Fibroblast of the aortic adventitia (primary cell): ENCODE measurements around the gene TPD52L1. TPM values are rescaled to one million over a fixed set of nuclear protein-coding genes. Genes with fewer than 3 reads are reported as not detected.
A peak's percentile ranks its signal among the peaks of the same experiment; 100 is the strongest.

Source experiments
- DNase-seq: peaks from one replicate; pipeline ENCODE4 v3.0.0-alpha.2; 2010; ENCODE audit warnings: low read depth
- H3K4me3 ChIP-seq: 2 replicates; pipeline ENCODE4 v1.5.1; 2011; ENCODE audit warnings: low read depth, mild to moderate bottlenecking, control low read depth, low read length, moderate library complexity
- total RNA-seq: library from RNA; depleted of rRNA; stranded (reverse); fragments of >200 nt; gene quantifications from 2 replicates; pipeline ENCODE4 v1.2.3, GENCODE V29; 2012; ENCODE audit warnings: low replicate concordance
- TF ChIP-seq, protein P1 (sequence below): IDR thresholded peaks from 2 replicates; pipeline ENCODE4 v1.5.1; 2011; ENCODE audit warnings: mild to moderate bottlenecking, low read length, control low read depth, inconsistent platforms; ENCODE audit not compliant: insufficient read depth

Gene TPD52L1
- total RNA-seq, 1 donor: 20.8 TPM

DNA sequence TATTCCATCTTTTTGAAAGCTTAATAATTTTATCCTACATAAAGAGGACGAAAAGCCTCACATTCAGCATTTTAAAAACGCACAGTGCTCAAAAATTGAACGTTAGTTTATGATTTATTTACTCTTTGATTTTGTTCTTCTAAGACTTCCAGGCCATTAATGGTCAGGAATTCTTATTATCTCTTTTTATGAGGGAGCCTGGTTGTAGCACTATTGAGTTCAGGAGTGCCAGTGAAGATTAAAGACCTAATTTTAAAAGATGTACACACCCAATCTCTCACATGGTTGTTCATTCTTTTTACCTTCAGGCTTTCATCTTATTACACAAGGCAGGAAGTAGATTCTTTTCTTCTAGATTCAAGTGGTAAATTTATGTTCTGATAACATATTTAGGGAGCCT lies 79.6 kb downstream of the TPD52L1 start:
- no peak overlapping the region for H3K4me3 ChIP-seq
- TF ChIP-seq, protein P1, sequence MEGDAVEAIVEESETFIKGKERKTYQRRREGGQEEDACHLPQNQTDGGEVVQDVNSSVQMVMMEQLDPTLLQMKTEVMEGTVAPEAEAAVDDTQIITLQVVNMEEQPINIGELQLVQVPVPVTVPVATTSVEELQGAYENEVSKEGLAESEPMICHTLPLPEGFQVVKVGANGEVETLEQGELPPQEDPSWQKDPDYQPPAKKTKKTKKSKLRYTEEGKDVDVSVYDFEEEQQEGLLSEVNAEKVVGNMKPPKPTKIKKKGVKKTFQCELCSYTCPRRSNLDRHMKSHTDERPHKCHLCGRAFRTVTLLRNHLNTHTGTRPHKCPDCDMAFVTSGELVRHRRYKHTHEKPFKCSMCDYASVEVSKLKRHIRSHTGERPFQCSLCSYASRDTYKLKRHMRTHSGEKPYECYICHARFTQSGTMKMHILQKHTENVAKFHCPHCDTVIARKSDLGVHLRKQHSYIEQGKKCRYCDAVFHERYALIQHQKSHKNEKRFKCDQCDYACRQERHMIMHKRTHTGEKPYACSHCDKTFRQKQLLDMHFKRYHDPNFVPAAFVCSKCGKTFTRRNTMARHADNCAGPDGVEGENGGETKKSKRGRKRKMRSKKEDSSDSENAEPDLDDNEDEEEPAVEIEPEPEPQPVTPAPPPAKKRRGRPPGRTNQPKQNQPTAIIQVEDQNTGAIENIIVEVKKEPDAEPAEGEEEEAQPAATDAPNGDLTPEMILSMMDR: no peak
- DNase-seq: no peak

DNA sequence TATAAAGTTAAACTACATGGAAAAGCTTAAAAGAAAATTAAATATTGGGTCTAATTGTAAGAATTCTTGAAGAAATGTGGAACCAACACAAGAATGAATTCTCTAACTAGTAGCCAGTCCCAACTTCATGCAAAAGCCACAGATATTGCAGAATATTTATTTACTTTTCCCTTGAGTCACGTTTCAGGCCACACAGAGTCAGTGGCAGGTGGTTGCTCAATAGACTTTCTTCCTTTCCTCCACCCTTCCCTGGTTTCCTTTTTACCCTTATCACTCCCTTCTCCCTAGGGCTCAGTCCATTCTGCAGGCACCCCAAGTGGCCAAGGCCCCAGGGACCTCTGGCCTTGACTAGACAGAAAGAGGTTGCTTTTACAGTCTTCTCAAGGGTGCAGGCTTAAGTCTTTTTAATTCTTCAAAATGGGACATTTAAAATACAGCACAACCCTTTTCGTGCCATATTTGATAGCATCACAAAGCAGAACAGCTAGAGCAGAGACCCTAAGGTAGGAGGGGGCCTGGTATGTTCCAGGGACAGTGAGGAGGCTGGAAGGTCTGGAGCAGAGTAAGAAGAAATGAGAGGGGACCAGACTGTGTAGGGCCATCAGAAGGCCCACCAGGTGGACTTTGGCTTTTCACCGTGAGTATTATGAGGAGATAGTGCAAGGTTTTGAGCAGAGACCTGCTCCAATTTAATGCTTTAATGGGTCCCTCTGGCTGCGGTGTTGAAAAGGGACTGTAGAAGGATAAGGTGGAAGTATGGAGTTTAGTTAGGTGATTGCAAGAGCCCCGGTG lies 83.2 kb downstream of the TPD52L1 start:
- H3K4me3 ChIP-seq: no peak overlapping the region
- peak; percentile 39 for DNase-seq
- TF ChIP-seq, protein P1: no peak

DNA sequence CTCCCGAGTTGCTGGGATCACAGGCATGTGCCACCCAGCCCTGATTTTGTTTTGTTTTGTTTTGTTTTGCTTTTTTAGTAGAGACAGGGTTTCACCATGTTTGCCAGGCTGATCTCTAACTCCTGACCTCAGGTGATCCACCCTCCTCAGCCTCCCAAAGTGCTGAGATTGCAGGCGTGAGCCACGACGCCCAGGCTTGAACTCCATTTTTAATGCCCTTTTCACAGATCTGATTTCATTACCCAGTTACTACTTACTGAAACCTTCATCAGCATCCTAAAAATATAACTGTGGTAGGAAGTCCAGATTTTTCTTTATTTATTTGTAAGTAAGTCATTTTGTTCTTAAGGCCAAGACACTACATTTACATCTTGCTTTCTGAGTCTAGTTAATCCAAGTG lies 84.2 kb downstream of the TPD52L1 start:
- DNase-seq: no peak
- H3K4me3 ChIP-seq: no peak overlapping the region
- TF ChIP-seq, protein P1: no peak

DNA sequence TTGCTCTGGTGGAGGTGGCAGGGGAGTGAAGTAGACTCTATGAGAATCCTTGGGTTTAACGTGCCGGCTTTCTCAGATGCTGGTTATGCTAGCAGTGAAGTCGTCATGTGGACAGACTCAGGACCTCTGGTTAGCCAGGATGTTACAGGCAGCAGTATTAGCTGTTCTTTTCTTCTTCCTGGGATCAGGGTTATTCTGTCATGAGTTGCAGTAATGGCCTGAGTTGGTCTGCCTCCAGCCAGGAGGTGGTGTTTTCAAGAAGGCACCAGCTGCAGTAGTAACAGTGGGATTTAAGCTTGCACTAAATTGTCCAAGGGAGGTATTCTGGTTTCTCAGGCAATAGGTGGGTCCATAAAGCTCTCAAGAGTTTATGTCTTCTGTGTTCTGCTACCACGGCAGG lies 91.5 kb downstream of the TPD52L1 start:
- H3K4me3 ChIP-seq: no peak overlapping the region
- DNase-seq: no peak
- TF ChIP-seq, protein P1: no peak

DNA sequence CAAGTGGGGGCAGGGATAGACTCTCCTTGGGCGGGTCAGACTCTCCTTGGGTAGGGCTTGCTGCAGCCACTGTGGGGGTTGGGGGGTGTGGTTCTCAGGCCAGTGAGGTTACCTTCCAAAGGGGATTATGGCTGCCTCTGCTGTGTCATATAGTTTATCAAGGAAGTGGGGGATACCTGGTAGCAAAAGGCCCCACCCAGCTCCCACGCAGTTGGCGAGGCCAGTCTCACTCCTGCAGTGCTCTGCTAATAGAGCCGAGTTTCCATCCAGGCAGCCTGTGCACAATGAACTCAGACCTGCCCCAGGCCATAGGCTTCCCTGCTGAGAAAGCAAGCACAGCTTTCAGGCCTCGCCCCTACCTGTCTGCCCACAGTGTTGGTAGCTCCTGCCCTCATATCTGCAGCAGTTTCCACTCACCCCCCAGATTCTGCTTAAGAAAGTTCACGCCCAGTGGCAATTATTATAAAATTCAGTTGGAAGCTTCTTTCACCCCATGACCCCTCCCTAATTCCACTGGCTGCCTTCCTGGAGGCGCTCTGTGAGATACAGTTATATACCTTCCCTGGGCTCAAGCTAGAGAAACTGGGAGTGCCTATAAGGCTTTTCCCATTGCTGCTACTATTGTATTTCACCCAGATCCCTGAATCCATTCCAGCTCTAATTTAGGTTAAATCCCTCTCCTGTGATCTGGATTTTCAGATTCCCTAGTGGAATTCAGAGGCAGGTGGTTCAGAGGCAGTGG lies 92.1 kb downstream of the TPD52L1 start:
- no peak for DNase-seq
- no peak overlapping the region for H3K4me3 ChIP-seq
- TF ChIP-seq, protein P1: no peak

DNA sequence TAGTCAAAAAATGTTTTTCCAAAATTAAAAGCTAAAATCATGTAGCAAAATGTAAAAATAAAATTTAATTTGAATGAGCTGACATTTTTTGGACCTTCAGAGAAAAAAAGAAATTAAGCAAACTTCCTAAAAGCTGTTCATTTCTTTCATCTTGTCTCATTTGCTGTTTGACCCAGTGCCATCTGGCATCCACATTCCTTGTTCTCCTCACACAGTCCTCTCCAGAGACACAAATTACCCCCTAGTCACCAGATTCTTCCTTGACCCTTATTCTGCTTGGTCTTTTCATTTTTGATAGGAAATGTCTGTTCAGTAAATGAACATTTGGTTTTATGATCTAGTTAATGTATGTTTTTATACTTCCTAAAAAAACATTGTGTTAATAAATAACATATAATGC lies 93.0 kb downstream of the TPD52L1 start:
- H3K4me3 ChIP-seq: no peak overlapping the region
- TF ChIP-seq, protein P1: no peak
- DNase-seq: no peak
